H1 (cell line): Measurements from ENCODE around the gene DAPK1. TPM values are rescaled to one million over a fixed set of nuclear protein-coding genes. Genes with fewer than 3 reads are reported as not detected.

Source experiments
- CTCF ChIA-PET: fragments of 300-600 bp; sonication (Branson Sonifier 250); formaldehyde crosslinking; loops from one replicate; lab custom pipeline; 2021; ENCODE audit not compliant: partially characterized antibody; lab: Charles Lee
- POLR2A ChIA-PET: fragments of 300-600 bp; sonication (Branson Sonifier 250); formaldehyde crosslinking; loops from one replicate; lab custom pipeline; 2021; ENCODE audit warnings: inconsistent platforms; ENCODE audit not compliant: partially characterized antibody; lab: Charles Lee
- DNase-seq, 2 experiments: peaks; one replicate each; pipeline versions ENCODE4 v3.0.0 to v3.0.0-alpha.2; 2010 to 2022; ENCODE audit warnings: low spot score in 2 of 2, low read depth in 1 of 2, mixed read lengths in 1 of 2
- FAIRE-seq: peaks from 2 replicates; lab custom pipeline; 2011; peaks lifted over from hg19 to GRCh38; lab: Jason Lieb, UNC
- H2AFZ ChIP-seq: 2 replicates; pipeline ENCODE4 v1.8.1; 2012; ENCODE audit warnings: low read length, inconsistent platforms
- H2AK5ac ChIP-seq: 2 replicates; pipeline ENCODE4 v1.6.1; 2013; ENCODE audit warnings: low read depth, low read length
- H2BK120ac ChIP-seq: replicated peaks from 2 replicates; pipeline ENCODE3; 2013; ENCODE audit warnings: low read depth, low read length, inconsistent platforms
- H2BK12ac ChIP-seq: 2 replicates; pipeline ENCODE4 v1.6.1; 2013; ENCODE audit warnings: low read depth, low read length
- H2BK15ac ChIP-seq: 2 replicates; pipeline ENCODE4 v1.6.1; 2013; ENCODE audit warnings: low read length
- H2BK20ac ChIP-seq: 2 replicates; pipeline ENCODE4 v1.6.1; 2013; ENCODE audit warnings: low read length
- H2BK5ac ChIP-seq: 2 replicates; pipeline ENCODE4 v1.6.1; 2013; ENCODE audit warnings: low read depth, low read length
- H3K14ac ChIP-seq: 2 replicates; pipeline ENCODE4 v1.6.1; 2013; ENCODE audit warnings: inconsistent platforms; ENCODE audit not compliant: insufficient read length
- H3K18ac ChIP-seq: 2 replicates; pipeline ENCODE4 v1.6.1; 2013; ENCODE audit warnings: low read length; ENCODE audit errors: extremely low read depth
- H3K23ac ChIP-seq: 2 replicates; pipeline ENCODE4 v1.6.1; 2013; ENCODE audit warnings: inconsistent platforms; ENCODE audit not compliant: insufficient read length
- H3K23me2 ChIP-seq: 2 replicates; pipeline ENCODE4 v1.6.1; 2013; ENCODE audit warnings: low read depth, low read length
- H3K27ac ChIP-seq: 2 replicates; pipeline ENCODE4 v1.6.1; 2011; ENCODE audit warnings: low read depth, low read length, inconsistent platforms
- H3K27me3 ChIP-seq, 4 experiments: replicated peaks in 1 of 4; 1 replicate in 1 of 4; 2 replicates in 3 of 4; pipeline versions ENCODE4 v1.6.1 to v1.8.1; 2011 to 2013; ENCODE audit warnings: low read length in 3 of 4, mild to moderate bottlenecking in 3 of 4, inconsistent platforms in 2 of 4, mixed read lengths in 2 of 4, moderate library complexity in 1 of 4; ENCODE audit not compliant: control insufficient read depth in 3 of 4, insufficient read depth in 3 of 4; ENCODE audit errors: extremely low read depth in 1 of 4
- H3K36me3 ChIP-seq, 4 experiments: 2 replicates each; pipeline versions ENCODE4 v1.6.1 to v1.8.1; 2011 to 2013; ENCODE audit warnings: mild to moderate bottlenecking in 4 of 4, low read length in 3 of 4, moderate library complexity in 2 of 4, control low read depth in 1 of 4, inconsistent platforms in 1 of 4; ENCODE audit not compliant: insufficient read depth in 4 of 4, control insufficient read depth in 2 of 4
- H3K4ac ChIP-seq: replicated peaks from 2 replicates; pipeline ENCODE3; 2013; ENCODE audit warnings: low read length, low read depth, mixed read lengths, inconsistent platforms; ENCODE audit not compliant: insufficient read length
- H3K4me1 ChIP-seq, 4 experiments: replicated peaks in 1 of 4; 1 replicate in 1 of 4; 2 replicates in 3 of 4; pipeline versions ENCODE4 v1.6.1 to v1.8.1; 2011 to 2013; ENCODE audit warnings: low read length in 3 of 4, inconsistent platforms in 2 of 4, mixed read lengths in 1 of 4; ENCODE audit not compliant: insufficient read depth in 4 of 4, control insufficient read depth in 3 of 4
- H3K4me2 ChIP-seq, 2 experiments: 2 replicates each; pipeline versions ENCODE4 v1.6.1 to v1.8.1; 2011 to 2013; ENCODE audit warnings: low read depth in 2 of 2, low read length in 2 of 2, control low read depth in 1 of 2, inconsistent platforms in 1 of 2, mild to moderate bottlenecking in 1 of 2; ENCODE audit not compliant: insufficient read depth in 1 of 2
- H3K4me3 ChIP-seq, 4 experiments: fragments of 200-600, 300-600 bp in 1 of 4; sonication (generic), shearing (Covaris generic), sonication (Bioruptor Twin) in 1 of 4; 2 replicates each; pipeline versions ENCODE4 v1.5.1 to v1.8.1; 2011 to 2016; ENCODE audit warnings: low read length in 4 of 4, low read depth in 3 of 4, control low read depth in 2 of 4, inconsistent platforms in 2 of 4, mild to moderate bottlenecking in 2 of 4, mixed read lengths in 1 of 4, moderate library complexity in 1 of 4; ENCODE audit not compliant: insufficient read depth in 2 of 4; ENCODE audit errors: extremely low read depth in 1 of 4
- H3K56ac ChIP-seq: replicated peaks from 2 replicates; pipeline ENCODE3; 2013; ENCODE audit warnings: low read depth, mild to moderate bottlenecking, mixed read lengths, low read length, inconsistent platforms; ENCODE audit not compliant: insufficient read length
- H3K79me1 ChIP-seq: 2 replicates; pipeline ENCODE4 v1.6.1; 2013; ENCODE audit warnings: low read depth, low read length, control low read depth
- H3K79me2 ChIP-seq, 2 experiments: 2 replicates each; pipeline versions ENCODE4 v1.6.1 to v1.8.1; 2012 to 2013; ENCODE audit warnings: low read length in 2 of 2, mild to moderate bottlenecking in 2 of 2, inconsistent platforms in 1 of 2; ENCODE audit not compliant: insufficient read depth in 2 of 2, control insufficient read depth in 1 of 2
- H3K9ac ChIP-seq, 4 experiments: replicated peaks in 1 of 4; 1 replicate in 1 of 4; 2 replicates in 3 of 4; pipeline versions ENCODE4 v1.6.1 to v1.8.1; 2011 to 2013; ENCODE audit warnings: low read depth in 3 of 4, low read length in 3 of 4, control low read depth in 2 of 4, mild to moderate bottlenecking in 2 of 4, moderate library complexity in 2 of 4, inconsistent platforms in 1 of 4; ENCODE audit errors: extremely low read depth in 1 of 4
- H3K9me3 ChIP-seq, 2 experiments: 2 replicates each; pipeline versions ENCODE4 v1.6.1 to v1.8.1; 2012 to 2013; ENCODE audit warnings: mild to moderate bottlenecking in 2 of 2, moderate library complexity in 2 of 2, control low read depth in 1 of 2, inconsistent platforms in 1 of 2, low read depth in 1 of 2, low read length in 1 of 2, mixed read lengths in 1 of 2; ENCODE audit not compliant: insufficient read depth in 2 of 2
- H4K20me1 ChIP-seq, 2 experiments: replicated peaks in 1 of 2; 2 replicates each; pipeline versions ENCODE3 to v1.8.1; 2011 to 2013; ENCODE audit warnings: inconsistent platforms in 2 of 2, low read length in 2 of 2, mild to moderate bottlenecking in 1 of 2; ENCODE audit not compliant: insufficient read depth in 2 of 2, control insufficient read depth in 1 of 2
- H4K5ac ChIP-seq: 2 replicates; pipeline ENCODE4 v1.6.1; 2013; ENCODE audit warnings: low read length, low read depth, mixed read lengths, inconsistent platforms; ENCODE audit not compliant: insufficient read length
- H4K8ac ChIP-seq: 2 replicates; pipeline ENCODE4 v1.8.0; 2013; ENCODE audit warnings: mild to moderate bottlenecking, moderate library complexity, low read length, inconsistent platforms; ENCODE audit not compliant: insufficient read depth; ENCODE audit errors: extremely low read depth
- H4K91ac ChIP-seq: replicated peaks from 2 replicates; pipeline ENCODE3; 2013; ENCODE audit warnings: low read length, mixed read lengths, inconsistent platforms; ENCODE audit not compliant: insufficient read length
- BACH1 ChIP-seq: IDR thresholded peaks from 2 replicates; pipeline ENCODE4 v1.6.1; 2012; ENCODE audit warnings: low read length, improper control_type of control experiment
- BRCA1 ChIP-seq: IDR thresholded peaks from 2 replicates; pipeline ENCODE4 v1.6.1; 2012; ENCODE audit warnings: low read depth, low read length, improper control_type of control experiment
- EP300 ChIP-seq, 2 experiments: IDR thresholded peaks; 1 replicate in 1 of 2; 2 replicates in 1 of 2; pipeline ENCODE4 v1.6.1; 2011 to 2012; ENCODE audit warnings: low read depth in 2 of 2, low read length in 2 of 2, mild to moderate bottlenecking in 2 of 2, borderline replicate concordance in 1 of 2, inconsistent platforms in 1 of 2, moderate library complexity in 1 of 2
- HDAC2 ChIP-seq, 2 experiments: fragments of 300-600 bp in 1 of 2; sonication (generic) in 1 of 2; IDR thresholded peaks; 2 replicates each; pipeline ENCODE4 v1.6.1; 2011 to 2012; ENCODE audit warnings: low read depth in 2 of 2, low read length in 2 of 2, mild to moderate bottlenecking in 2 of 2, moderate library complexity in 2 of 2, borderline replicate concordance in 1 of 2, inconsistent platforms in 1 of 2
- JUND ChIP-seq: IDR thresholded peaks from 2 replicates; pipeline ENCODE4 v1.6.1; 2011; ENCODE audit warnings: mild to moderate bottlenecking, improper control_type of control experiment, low read length
- MAX ChIP-seq: IDR thresholded peaks from 2 replicates; pipeline ENCODE4 v1.6.1; 2012; ENCODE audit warnings: inconsistent platforms
- RAD21 ChIP-seq, 2 experiments: IDR thresholded peaks in 1 of 2; conservative IDR thresholded peaks in 1 of 2; 2 replicates each; pipeline ENCODE4 v1.6.1; 2011; ENCODE audit warnings: low read depth in 2 of 2, low read length in 2 of 2, improper control_type of control experiment in 1 of 2, inconsistent platforms in 1 of 2, mild to moderate bottlenecking in 1 of 2, moderate library complexity in 1 of 2
- RNF2 ChIP-seq: fragments of 200-900, 300-1000 bp; sonication (generic); IDR thresholded peaks from 2 replicates; pipeline ENCODE4 v1.7.1; 2016; ENCODE audit warnings: borderline replicate concordance, low read depth, mild to moderate bottlenecking, antibody characterized with exemption, low read length; ENCODE audit not compliant: poor library complexity, severe bottlenecking; ENCODE audit errors: missing control alignments
- TCF12 ChIP-seq: IDR thresholded peaks from 2 replicates; pipeline ENCODE4 v1.6.1; 2011; ENCODE audit warnings: low read depth, mild to moderate bottlenecking, low read length
- TEAD4 ChIP-seq: IDR thresholded peaks from 2 replicates; pipeline ENCODE4 v1.6.1; 2012; ENCODE audit warnings: low read depth, low read length, inconsistent platforms, mixed read lengths
- USF2 ChIP-seq: IDR thresholded peaks from 2 replicates; pipeline ENCODE4 v1.6.1; 2011; ENCODE audit warnings: low read length, improper control_type of control experiment
- WGBS, 2 experiments: shearing (Covaris generic) in 1 of 2; methylation state at CpG; one replicate each; pipeline versions ENCODE4 v1.1.6 to v1.1.7; 2013 to 2015; ENCODE audit warnings: low lambda C conversion rate in 2 of 2, mixed read lengths in 2 of 2, inconsistent platforms in 1 of 2, low coverage in 1 of 2, missing lambda C conversion rate in 1 of 2; ENCODE audit not compliant: insufficient replicate concordance in 2 of 2, insufficient coverage in 1 of 2, insufficient read length in 1 of 2; ENCODE audit errors: extremely low coverage in 1 of 2, missing lambda C conversion rate in 1 of 2; 5-methylcytosine and 5-hydroxymethylcytosine counted together
- polyA plus RNA-seq, 7 experiments: library from polyadenylated mRNA; depleted of rRNA in 3 of 7; stranded (reverse) in 5 of 7; unstranded in 2 of 7; fragments of >200 nt in 5 of 7; fragments of 200-250 nt in 2 of 7; gene quantifications; 1 replicate in 5 of 7; 2 replicates in 1 of 7; 4 replicates in 1 of 7; pipeline versions ENCODE4 v1.2.1 to v1.2.3, GENCODE V29; 2011 to 2013; ENCODE audit warnings: missing spikeins in 2 of 7, mixed read lengths in 2 of 7
- total RNA-seq: library from RNA; stranded (reverse); fragmentation: NEBNext Ultra II Directional; extraction: Animal tissue kit (Norgen Biotek cat#: 25700); gene quantifications from 2 replicates; pipeline ENCODE4 v1.2.1, GENCODE V29; 2021

Gene DAPK1
- total and polyA plus RNA-seq, 2 of the 8 experiments (the other 6 are each of a cell fraction or from before 2014, with no cell fraction given) = 62.4 to 131 TPM

DNA sequence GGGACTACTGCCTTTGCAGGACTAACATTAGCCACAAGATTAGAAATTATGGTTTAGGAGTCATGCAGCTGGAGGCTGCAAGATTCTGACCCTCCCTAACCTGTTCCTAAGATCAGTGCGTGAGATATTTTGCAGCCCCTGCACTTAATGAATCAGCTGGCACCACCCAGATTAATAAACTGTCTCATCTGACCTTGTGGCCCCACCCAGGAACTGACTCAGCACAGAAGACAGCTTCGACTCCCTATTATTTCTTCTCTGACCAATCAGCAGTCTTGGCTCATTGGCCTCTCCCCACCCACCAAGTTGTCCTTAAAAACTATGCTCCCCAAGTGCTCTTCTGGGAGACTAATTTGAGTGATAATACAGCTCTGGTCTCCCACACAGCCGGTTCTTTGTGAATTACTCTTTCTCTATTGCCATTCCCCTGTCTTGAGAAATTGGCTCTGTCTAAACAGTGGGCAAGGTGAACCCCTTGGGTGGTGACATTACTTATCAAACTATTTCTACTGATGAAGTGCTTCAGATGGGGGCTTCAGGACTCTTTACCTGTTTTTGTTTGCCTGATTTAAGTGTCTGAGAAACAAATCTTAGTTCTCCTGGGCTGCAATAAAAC is 245.3 kb downstream of the DAPK1 start:
- H3K14ac ChIP-seq = no peak overlapping the region
- H3K79me1 ChIP-seq = no peaks in the 10 kb centered on the region
- CTCF ChIA-PET = no interaction called here
- H2BK20ac ChIP-seq = no peak overlapping the region
- FAIRE-seq = no peak
- no peak overlapping the region for H3K4me3 ChIP-seq
- 89% methylated on average over 3 of the region's 3 CpGs; no CpG with 5 or more reads in 1 of the 2 experiments for WGBS, 2 experiments
- no peak for DNase-seq
- H4K8ac ChIP-seq = no peak overlapping the region
- no peaks in the 10 kb centered on the region for H4K20me1 ChIP-seq
- H3K79me2 ChIP-seq = no peaks in the 10 kb centered on the region
- H3K23me2 ChIP-seq = no peaks in the 10 kb centered on the region
- no peak overlapping the region for H2AFZ ChIP-seq
- H4K91ac ChIP-seq = no peak overlapping the region
- no peaks in the 10 kb centered on the region; a peak in 1 of 7 replicates for H3K27me3 ChIP-seq
- H4K5ac ChIP-seq = no peak overlapping the region
- no peak overlapping the region for H3K9ac ChIP-seq
- no peak overlapping the region for H2BK15ac ChIP-seq
- H2BK120ac ChIP-seq = no peak overlapping the region
- no peak overlapping the region for H2BK5ac ChIP-seq
- H3K56ac ChIP-seq = no peak overlapping the region
- H3K18ac ChIP-seq = no peak overlapping the region
- peaks cover 3 to 7% of the 10 kb centered on the region in 2 experiments; a peak in 1 of 4 replicates for H3K9me3 ChIP-seq
- POLR2A ChIA-PET = no interaction called here
- H3K27ac ChIP-seq = no peak overlapping the region
- H3K4ac ChIP-seq = no peak overlapping the region
- H3K4me1 ChIP-seq = peaks cover 2 to 3% (median 3%) of the 10 kb centered on the region in 4 experiments; a peak in 4 of 7 replicates
- H3K4me2 ChIP-seq = no peak overlapping the region
- no peak overlapping the region for H3K23ac ChIP-seq
- H2AK5ac ChIP-seq = no peak overlapping the region
- H3K36me3 ChIP-seq = no peaks in the 10 kb centered on the region
- H2BK12ac ChIP-seq = no peak overlapping the region
- no peak for TF ChIP-seq JUND
- TF ChIP-seq EP300 (IDR thresholded peaks at IDR 0.05; ENCODE audit: borderline replicate concordance in 1 of 2, low read depth in 2 of 2, low read length in 2 of 2) = no peak
- TF ChIP-seq BACH1 = no peak
- TF ChIP-seq TEAD4 = no peak
- TF ChIP-seq BRCA1 = no peak
- no peak for TF ChIP-seq MAX
- no peak for TF ChIP-seq RAD21 (IDR thresholded peaks at IDR 0.05 in 1 of 2, conservative IDR thresholded peaks at IDR 0.05 in 1 of 2; ENCODE audit: low read depth in 2 of 2, low read length in 2 of 2)
- TF ChIP-seq HDAC2 (IDR thresholded peaks at IDR 0.05; ENCODE audit: borderline replicate concordance in 1 of 2, low read depth in 2 of 2, low read length in 2 of 2) = no peak
- TF ChIP-seq USF2 = no peak
- TF ChIP-seq RNF2 = no peak
- no peak for TF ChIP-seq TCF12
